AG09319 (cell line): ENCODE results near the gene TRAPPC12.
"Not testable (repeated sequence)": the region's sequence is repeated elsewhere in the genome, so short reads cannot be mapped to it uniquely, and the experiment has no call there.

Source experiments
- DNase-seq: peaks from one replicate; pipeline ENCODE4 v3.0.0-alpha.2; 2010; ENCODE audit warnings: low read depth; ENCODE audit errors: extremely low read depth
- TF ChIP-seq, protein P1 (sequence below): IDR thresholded peaks from 2 replicates; pipeline ENCODE4 v1.5.1; 2011; ENCODE audit warnings: low read depth, mild to moderate bottlenecking, inconsistent platforms, low read length, moderate library complexity

The TRAPPC12 gene

GRCh38 chr2:3450385-3451010, 71.0 kb downstream of the TRAPPC12 start:
- TF ChIP-seq, protein P1, sequence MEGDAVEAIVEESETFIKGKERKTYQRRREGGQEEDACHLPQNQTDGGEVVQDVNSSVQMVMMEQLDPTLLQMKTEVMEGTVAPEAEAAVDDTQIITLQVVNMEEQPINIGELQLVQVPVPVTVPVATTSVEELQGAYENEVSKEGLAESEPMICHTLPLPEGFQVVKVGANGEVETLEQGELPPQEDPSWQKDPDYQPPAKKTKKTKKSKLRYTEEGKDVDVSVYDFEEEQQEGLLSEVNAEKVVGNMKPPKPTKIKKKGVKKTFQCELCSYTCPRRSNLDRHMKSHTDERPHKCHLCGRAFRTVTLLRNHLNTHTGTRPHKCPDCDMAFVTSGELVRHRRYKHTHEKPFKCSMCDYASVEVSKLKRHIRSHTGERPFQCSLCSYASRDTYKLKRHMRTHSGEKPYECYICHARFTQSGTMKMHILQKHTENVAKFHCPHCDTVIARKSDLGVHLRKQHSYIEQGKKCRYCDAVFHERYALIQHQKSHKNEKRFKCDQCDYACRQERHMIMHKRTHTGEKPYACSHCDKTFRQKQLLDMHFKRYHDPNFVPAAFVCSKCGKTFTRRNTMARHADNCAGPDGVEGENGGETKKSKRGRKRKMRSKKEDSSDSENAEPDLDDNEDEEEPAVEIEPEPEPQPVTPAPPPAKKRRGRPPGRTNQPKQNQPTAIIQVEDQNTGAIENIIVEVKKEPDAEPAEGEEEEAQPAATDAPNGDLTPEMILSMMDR = no peak
- DNase-seq = no peak

- DNase-seq = no peak
- TF ChIP-seq, protein P1 = no peak
Observed at GRCh38 chr2:3451169-3451568, 71.7 kb downstream of the TRAPPC12 start.

GRCh38 chr2:3451926-3452671, 72.6 kb downstream of the TRAPPC12 start:
- TF ChIP-seq, protein P1 = no peak
- DNase-seq = no peak

GRCh38 chr2:3453190-3453999, 73.9 kb downstream of the TRAPPC12 start:
- TF ChIP-seq, protein P1 = no peak

DNA sequence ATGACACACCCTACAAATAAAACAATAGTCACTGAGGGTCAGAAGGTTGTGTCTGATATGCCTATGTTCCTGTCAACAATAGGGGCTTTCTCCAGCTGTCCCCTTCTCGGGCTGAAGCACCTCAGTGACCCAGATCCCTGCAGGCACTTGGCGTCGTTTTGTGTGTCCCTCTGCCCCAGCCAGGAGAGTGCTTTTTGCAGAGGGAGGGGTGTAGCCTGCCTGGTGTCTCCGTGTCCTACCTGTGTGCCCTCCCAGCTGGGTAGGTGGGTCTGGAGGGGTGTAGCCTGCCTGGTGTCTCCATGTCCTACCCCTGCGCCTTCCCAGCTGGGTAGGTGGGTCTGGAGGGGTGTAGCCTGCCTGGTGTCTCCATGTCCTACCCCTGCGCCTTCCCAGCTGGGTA, 74.5 kb downstream of the TRAPPC12 start:
- not testable (repeated sequence) for DNase-seq

More at GRCh38 chr2:3453190-3453999, 73.9 kb downstream of the TRAPPC12 start:
- no peak for DNase-seq

DNA sequence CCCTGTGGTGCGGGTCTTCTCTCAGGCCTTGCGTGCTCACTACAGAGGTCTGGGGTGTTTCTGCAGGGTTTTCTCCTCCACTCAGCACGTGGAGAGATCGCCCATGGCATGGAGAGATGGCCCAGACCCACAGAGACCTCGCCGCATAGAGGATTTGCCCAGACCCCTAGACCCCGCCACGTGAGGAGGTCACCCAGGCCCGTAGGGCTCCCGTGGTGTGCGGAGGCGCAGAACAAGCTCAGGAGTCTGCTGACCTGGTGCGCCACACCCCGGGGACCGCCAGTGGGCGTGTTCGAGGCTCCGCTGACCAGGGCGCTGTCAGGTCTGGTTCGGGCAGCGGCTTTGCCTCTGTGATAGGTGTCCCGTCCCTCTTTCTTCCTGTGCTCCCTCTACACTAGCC, 75.3 kb downstream of the TRAPPC12 start:
- TF ChIP-seq, protein P1 = no peak
- DNase-seq = no peak

DNA sequence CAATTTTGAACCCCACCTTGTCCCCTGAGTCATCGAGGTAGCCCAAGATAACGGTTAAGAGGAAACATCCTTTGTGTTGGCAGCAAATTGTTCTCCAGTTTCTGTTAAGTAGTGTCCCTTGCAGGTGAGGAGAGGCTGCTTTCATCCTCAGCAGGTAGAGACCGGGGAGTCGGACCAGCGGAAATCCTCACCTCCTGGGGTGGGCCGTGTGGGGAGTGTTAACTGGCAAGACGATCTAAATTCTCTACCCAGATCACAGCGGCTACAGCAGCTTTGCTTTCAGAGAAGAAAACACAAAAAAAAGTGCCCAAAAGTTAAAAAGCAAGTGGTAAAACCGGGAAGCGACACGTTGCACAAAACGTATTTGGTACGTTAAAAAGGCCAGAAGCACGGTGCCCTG, 76.6 kb downstream of the TRAPPC12 start:
- TF ChIP-seq, protein P1 = no peak
- no peak for DNase-seq
